H1 (cell line): Measurements from ENCODE around the gene KAT14. TPM values are rescaled to one million over a fixed set of nuclear protein-coding genes. Genes with fewer than 3 reads are reported as not detected.

Experiments
- CTCF ChIA-PET: fragments of 300-600 bp; sonication (Branson Sonifier 250); formaldehyde crosslinking; loops from one replicate; lab custom pipeline; 2021; ENCODE audit not compliant: partially characterized antibody; lab: Charles Lee
- POLR2A ChIA-PET: fragments of 300-600 bp; sonication (Branson Sonifier 250); formaldehyde crosslinking; loops from one replicate; lab custom pipeline; 2021; ENCODE audit warnings: inconsistent platforms; ENCODE audit not compliant: partially characterized antibody; lab: Charles Lee
- DNase-seq, 2 experiments: peaks; one replicate each; pipeline versions ENCODE4 v3.0.0 to v3.0.0-alpha.2; 2010 to 2022; ENCODE audit warnings: low spot score in 2 of 2, low read depth in 1 of 2, mixed read lengths in 1 of 2
- FAIRE-seq: peaks from 2 replicates; lab custom pipeline; 2011; peaks lifted over from hg19 to GRCh38; lab: Jason Lieb, UNC
- H2AFZ ChIP-seq: 2 replicates; pipeline ENCODE4 v1.8.1; 2012; ENCODE audit warnings: low read length, inconsistent platforms
- H2AK5ac ChIP-seq: 2 replicates; pipeline ENCODE4 v1.6.1; 2013; ENCODE audit warnings: low read depth, low read length
- H2BK120ac ChIP-seq: replicated peaks from 2 replicates; pipeline ENCODE3; 2013; ENCODE audit warnings: low read depth, low read length, inconsistent platforms
- H2BK12ac ChIP-seq: 2 replicates; pipeline ENCODE4 v1.6.1; 2013; ENCODE audit warnings: low read depth, low read length
- H2BK15ac ChIP-seq: 2 replicates; pipeline ENCODE4 v1.6.1; 2013; ENCODE audit warnings: low read length
- H2BK20ac ChIP-seq: 2 replicates; pipeline ENCODE4 v1.6.1; 2013; ENCODE audit warnings: low read length
- H2BK5ac ChIP-seq: 2 replicates; pipeline ENCODE4 v1.6.1; 2013; ENCODE audit warnings: low read depth, low read length
- H3K14ac ChIP-seq: 2 replicates; pipeline ENCODE4 v1.6.1; 2013; ENCODE audit warnings: inconsistent platforms; ENCODE audit not compliant: insufficient read length
- H3K18ac ChIP-seq: 2 replicates; pipeline ENCODE4 v1.6.1; 2013; ENCODE audit warnings: low read length; ENCODE audit errors: extremely low read depth
- H3K23ac ChIP-seq: 2 replicates; pipeline ENCODE4 v1.6.1; 2013; ENCODE audit warnings: inconsistent platforms; ENCODE audit not compliant: insufficient read length
- H3K23me2 ChIP-seq: 2 replicates; pipeline ENCODE4 v1.6.1; 2013; ENCODE audit warnings: low read depth, low read length
- H3K27ac ChIP-seq: 2 replicates; pipeline ENCODE4 v1.6.1; 2011; ENCODE audit warnings: low read depth, low read length, inconsistent platforms
- H3K27me3 ChIP-seq, 4 experiments: replicated peaks in 1 of 4; 1 replicate in 1 of 4; 2 replicates in 3 of 4; pipeline versions ENCODE4 v1.6.1 to v1.8.1; 2011 to 2013; ENCODE audit warnings: low read length in 3 of 4, mild to moderate bottlenecking in 3 of 4, inconsistent platforms in 2 of 4, mixed read lengths in 2 of 4, moderate library complexity in 1 of 4; ENCODE audit not compliant: control insufficient read depth in 3 of 4, insufficient read depth in 3 of 4; ENCODE audit errors: extremely low read depth in 1 of 4
- H3K36me3 ChIP-seq, 4 experiments: 2 replicates each; pipeline versions ENCODE4 v1.6.1 to v1.8.1; 2011 to 2013; ENCODE audit warnings: mild to moderate bottlenecking in 4 of 4, low read length in 3 of 4, moderate library complexity in 2 of 4, control low read depth in 1 of 4, inconsistent platforms in 1 of 4; ENCODE audit not compliant: insufficient read depth in 4 of 4, control insufficient read depth in 2 of 4
- H3K4ac ChIP-seq: replicated peaks from 2 replicates; pipeline ENCODE3; 2013; ENCODE audit warnings: low read length, low read depth, mixed read lengths, inconsistent platforms; ENCODE audit not compliant: insufficient read length
- H3K4me1 ChIP-seq, 4 experiments: replicated peaks in 1 of 4; 1 replicate in 1 of 4; 2 replicates in 3 of 4; pipeline versions ENCODE4 v1.6.1 to v1.8.1; 2011 to 2013; ENCODE audit warnings: low read length in 3 of 4, inconsistent platforms in 2 of 4, mixed read lengths in 1 of 4; ENCODE audit not compliant: insufficient read depth in 4 of 4, control insufficient read depth in 3 of 4
- H3K4me2 ChIP-seq, 2 experiments: 2 replicates each; pipeline versions ENCODE4 v1.6.1 to v1.8.1; 2011 to 2013; ENCODE audit warnings: low read depth in 2 of 2, low read length in 2 of 2, control low read depth in 1 of 2, inconsistent platforms in 1 of 2, mild to moderate bottlenecking in 1 of 2; ENCODE audit not compliant: insufficient read depth in 1 of 2
- H3K4me3 ChIP-seq, 4 experiments: fragments of 200-600, 300-600 bp in 1 of 4; sonication (generic), shearing (Covaris generic), sonication (Bioruptor Twin) in 1 of 4; 2 replicates each; pipeline versions ENCODE4 v1.5.1 to v1.8.1; 2011 to 2016; ENCODE audit warnings: low read length in 4 of 4, low read depth in 3 of 4, control low read depth in 2 of 4, inconsistent platforms in 2 of 4, mild to moderate bottlenecking in 2 of 4, mixed read lengths in 1 of 4, moderate library complexity in 1 of 4; ENCODE audit not compliant: insufficient read depth in 2 of 4; ENCODE audit errors: extremely low read depth in 1 of 4
- H3K56ac ChIP-seq: replicated peaks from 2 replicates; pipeline ENCODE3; 2013; ENCODE audit warnings: low read depth, mild to moderate bottlenecking, mixed read lengths, low read length, inconsistent platforms; ENCODE audit not compliant: insufficient read length
- H3K79me1 ChIP-seq: 2 replicates; pipeline ENCODE4 v1.6.1; 2013; ENCODE audit warnings: low read depth, low read length, control low read depth
- H3K79me2 ChIP-seq, 2 experiments: 2 replicates each; pipeline versions ENCODE4 v1.6.1 to v1.8.1; 2012 to 2013; ENCODE audit warnings: low read length in 2 of 2, mild to moderate bottlenecking in 2 of 2, inconsistent platforms in 1 of 2; ENCODE audit not compliant: insufficient read depth in 2 of 2, control insufficient read depth in 1 of 2
- H3K9ac ChIP-seq, 4 experiments: replicated peaks in 1 of 4; 1 replicate in 1 of 4; 2 replicates in 3 of 4; pipeline versions ENCODE4 v1.6.1 to v1.8.1; 2011 to 2013; ENCODE audit warnings: low read depth in 3 of 4, low read length in 3 of 4, control low read depth in 2 of 4, mild to moderate bottlenecking in 2 of 4, moderate library complexity in 2 of 4, inconsistent platforms in 1 of 4; ENCODE audit errors: extremely low read depth in 1 of 4
- H3K9me3 ChIP-seq, 2 experiments: 2 replicates each; pipeline versions ENCODE4 v1.6.1 to v1.8.1; 2012 to 2013; ENCODE audit warnings: mild to moderate bottlenecking in 2 of 2, moderate library complexity in 2 of 2, control low read depth in 1 of 2, inconsistent platforms in 1 of 2, low read depth in 1 of 2, low read length in 1 of 2, mixed read lengths in 1 of 2; ENCODE audit not compliant: insufficient read depth in 2 of 2
- H4K20me1 ChIP-seq, 2 experiments: replicated peaks in 1 of 2; 2 replicates each; pipeline versions ENCODE3 to v1.8.1; 2011 to 2013; ENCODE audit warnings: inconsistent platforms in 2 of 2, low read length in 2 of 2, mild to moderate bottlenecking in 1 of 2; ENCODE audit not compliant: insufficient read depth in 2 of 2, control insufficient read depth in 1 of 2
- H4K5ac ChIP-seq: 2 replicates; pipeline ENCODE4 v1.6.1; 2013; ENCODE audit warnings: low read length, low read depth, mixed read lengths, inconsistent platforms; ENCODE audit not compliant: insufficient read length
- H4K8ac ChIP-seq: 2 replicates; pipeline ENCODE4 v1.8.0; 2013; ENCODE audit warnings: mild to moderate bottlenecking, moderate library complexity, low read length, inconsistent platforms; ENCODE audit not compliant: insufficient read depth; ENCODE audit errors: extremely low read depth
- H4K91ac ChIP-seq: replicated peaks from 2 replicates; pipeline ENCODE3; 2013; ENCODE audit warnings: low read length, mixed read lengths, inconsistent platforms; ENCODE audit not compliant: insufficient read length
- NANOG ChIP-seq: IDR thresholded peaks from 2 replicates; pipeline ENCODE4 v1.6.1; 2011; ENCODE audit warnings: low read length, low read depth, mild to moderate bottlenecking, inconsistent platforms; ENCODE audit not compliant: insufficient read depth, poor library complexity, severe bottlenecking
- RFX5 ChIP-seq: IDR thresholded peaks from 2 replicates; pipeline ENCODE4 v1.6.1; 2011; ENCODE audit warnings: low read depth, low read length, improper control_type of control experiment, borderline replicate concordance
- WGBS, 2 experiments: shearing (Covaris generic) in 1 of 2; methylation state at CpG; one replicate each; pipeline versions ENCODE4 v1.1.6 to v1.1.7; 2013 to 2015; ENCODE audit warnings: low lambda C conversion rate in 2 of 2, mixed read lengths in 2 of 2, inconsistent platforms in 1 of 2, low coverage in 1 of 2, missing lambda C conversion rate in 1 of 2; ENCODE audit not compliant: insufficient replicate concordance in 2 of 2, insufficient coverage in 1 of 2, insufficient read length in 1 of 2; ENCODE audit errors: extremely low coverage in 1 of 2, missing lambda C conversion rate in 1 of 2; 5-methylcytosine and 5-hydroxymethylcytosine counted together
- polyA plus RNA-seq, 7 experiments: library from polyadenylated mRNA; depleted of rRNA in 3 of 7; stranded (reverse) in 5 of 7; unstranded in 2 of 7; fragments of >200 nt in 5 of 7; fragments of 200-250 nt in 2 of 7; gene quantifications; 1 replicate in 5 of 7; 2 replicates in 1 of 7; 4 replicates in 1 of 7; pipeline versions ENCODE4 v1.2.1 to v1.2.3, GENCODE V29; 2011 to 2013; ENCODE audit warnings: missing spikeins in 2 of 7, mixed read lengths in 2 of 7
- total RNA-seq: library from RNA; stranded (reverse); fragmentation: NEBNext Ultra II Directional; extraction: Animal tissue kit (Norgen Biotek cat#: 25700); gene quantifications from 2 replicates; pipeline ENCODE4 v1.2.1, GENCODE V29; 2021

Gene KAT14
- total and polyA plus RNA-seq, 2 of the 8 experiments (the other 6 are each of a cell fraction or from before 2014, with no cell fraction given) = 17.3 to 29.3 TPM

GRCh38 chr20:18213002-18213401 is 75.3 kb downstream of the KAT14 start:
- Histone ChIP-seq H2BK12ac (no peak overlapping the region), H4K91ac (no peak overlapping the region), H3K9me3 (no peaks in the 10 kb centered on the region), H4K8ac (no peak overlapping the region), H3K4me2 (no peak overlapping the region), H3K79me2 (no peaks in the 10 kb centered on the region), H3K23ac (no peak overlapping the region), H3K23me2 (peaks cover 8% of the 10 kb centered on the region; the same call in 1 of the 2 replicates), H2BK5ac (no peak overlapping the region), H3K27ac (no peak overlapping the region), H3K4me1 (no peaks in the 10 kb centered on the region), H3K36me3 (no peaks in the 10 kb centered on the region), H3K14ac (no peak overlapping the region), H3K56ac (no peak overlapping the region), H3K9ac (no peak overlapping the region), H2BK15ac (no peak overlapping the region), H3K79me1 (no peaks in the 10 kb centered on the region), H3K4ac (no peak overlapping the region), H4K5ac (no peak overlapping the region), H3K27me3 (no peaks in the 10 kb centered on the region), H4K20me1 (no peaks in the 10 kb centered on the region), H2AK5ac (no peak overlapping the region), H2BK120ac (no peak overlapping the region), H2BK20ac (no peak overlapping the region), H3K18ac (no peak overlapping the region), H2AFZ (no peak overlapping the region), H3K4me3 (no peak overlapping the region)
- ChIA-PET POLR2A (no interaction called here), CTCF (interaction anchor here (0.6 kb wide), 1 partner anchor 212 kb away, joined by 3 read pairs; no protein-coding TSS in a partner anchor)
- DNase-seq = peak in 1 of 2 experiments; percentile 13
- TF ChIP-seq RFX5 (no peak), NANOG (no peak)
- WGBS, 2 experiments = 93% methylated on average over 2 of the region's 2 CpGs; no CpG with 5 or more reads in 1 of the 2 experiments
- no peak for FAIRE-seq
